ENCODE results near the gene SORCS1. TPM values are rescaled to one million over a fixed set of nuclear protein-coding genes. Genes with fewer than 3 reads are reported as not detected.

Gene SORCS1
- total RNA-seq, 1 experiment from 2014 or later, result not detected

DNA sequence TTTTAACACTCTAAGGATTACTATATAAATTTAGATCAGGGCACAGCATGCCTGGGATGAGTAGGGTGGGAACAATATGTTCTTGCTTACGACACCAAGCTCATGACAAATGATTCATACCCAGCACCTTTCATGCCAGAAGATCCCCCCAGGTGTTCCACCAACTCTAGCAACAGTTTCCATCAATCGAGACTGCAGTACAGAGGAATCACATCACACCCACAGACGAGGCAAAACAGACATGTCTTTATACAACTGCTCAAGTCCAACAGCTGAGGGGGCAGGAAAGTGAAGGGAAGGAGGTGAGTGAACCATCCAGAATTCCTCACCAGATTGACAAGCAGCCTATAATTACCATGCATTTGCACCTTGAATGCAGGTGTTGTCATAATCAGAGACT is 3.6 kb downstream of the SORCS1 start:
- H3K27me3 Mint-ChIP-seq (ENCODE audit: insufficient read depth, unreplicated experiment), result no peaks in the 10 kb centered on the region
- H3K4me3 ChIP-seq (ENCODE audit: low read depth, low read length), result no peak overlapping the region
- no peak overlapping the region for H3K27ac Mint-ChIP-seq (ENCODE audit: unreplicated experiment)
- TF ChIP-seq, protein P1, sequence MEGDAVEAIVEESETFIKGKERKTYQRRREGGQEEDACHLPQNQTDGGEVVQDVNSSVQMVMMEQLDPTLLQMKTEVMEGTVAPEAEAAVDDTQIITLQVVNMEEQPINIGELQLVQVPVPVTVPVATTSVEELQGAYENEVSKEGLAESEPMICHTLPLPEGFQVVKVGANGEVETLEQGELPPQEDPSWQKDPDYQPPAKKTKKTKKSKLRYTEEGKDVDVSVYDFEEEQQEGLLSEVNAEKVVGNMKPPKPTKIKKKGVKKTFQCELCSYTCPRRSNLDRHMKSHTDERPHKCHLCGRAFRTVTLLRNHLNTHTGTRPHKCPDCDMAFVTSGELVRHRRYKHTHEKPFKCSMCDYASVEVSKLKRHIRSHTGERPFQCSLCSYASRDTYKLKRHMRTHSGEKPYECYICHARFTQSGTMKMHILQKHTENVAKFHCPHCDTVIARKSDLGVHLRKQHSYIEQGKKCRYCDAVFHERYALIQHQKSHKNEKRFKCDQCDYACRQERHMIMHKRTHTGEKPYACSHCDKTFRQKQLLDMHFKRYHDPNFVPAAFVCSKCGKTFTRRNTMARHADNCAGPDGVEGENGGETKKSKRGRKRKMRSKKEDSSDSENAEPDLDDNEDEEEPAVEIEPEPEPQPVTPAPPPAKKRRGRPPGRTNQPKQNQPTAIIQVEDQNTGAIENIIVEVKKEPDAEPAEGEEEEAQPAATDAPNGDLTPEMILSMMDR (IDR thresholded peaks at IDR 0.05; ENCODE audit: insufficient read depth in 1 of 2, low read depth in 1 of 2, low read length in 1 of 2, severe bottlenecking in 1 of 2, unreplicated experiment in 1 of 2), result no peak
- H3K36me3 Mint-ChIP-seq (ENCODE audit: insufficient read depth, unreplicated experiment), result no peaks in the 10 kb centered on the region
- DNase-seq, result no peak
- no peaks in the 10 kb centered on the region for H3K27me3 ChIP-seq (replicated peaks; ENCODE audit: control insufficient read depth, insufficient read depth, low read length)
- no peaks in the 10 kb centered on the region for H3K36me3 ChIP-seq (ENCODE audit: control insufficient read depth, insufficient read depth, low read length)
- POLR2A ChIA-PET, result no interaction called here
- no peak overlapping the region for H3K4me3 Mint-ChIP-seq (ENCODE audit: unreplicated experiment)
- H3K4me1 ChIP-seq, result no peaks in the 10 kb centered on the region
- H3K9me3 ChIP-seq, result no peaks in the 10 kb centered on the region
- CTCF ChIA-PET, result no interaction called here
- H3K4me1 Mint-ChIP-seq (ENCODE audit: low read depth, unreplicated experiment), result no peaks in the 10 kb centered on the region
- intact Hi-C loops (cut with micrococcal nuclease; ENCODE audit: unreplicated experiment), result no loop called here
- peaks cover 9% of the 10 kb centered on the region for H3K9me3 Mint-ChIP-seq (ENCODE audit: unreplicated experiment)
- BruUV-seq (replicated peaks), result no TSS peak

DNA sequence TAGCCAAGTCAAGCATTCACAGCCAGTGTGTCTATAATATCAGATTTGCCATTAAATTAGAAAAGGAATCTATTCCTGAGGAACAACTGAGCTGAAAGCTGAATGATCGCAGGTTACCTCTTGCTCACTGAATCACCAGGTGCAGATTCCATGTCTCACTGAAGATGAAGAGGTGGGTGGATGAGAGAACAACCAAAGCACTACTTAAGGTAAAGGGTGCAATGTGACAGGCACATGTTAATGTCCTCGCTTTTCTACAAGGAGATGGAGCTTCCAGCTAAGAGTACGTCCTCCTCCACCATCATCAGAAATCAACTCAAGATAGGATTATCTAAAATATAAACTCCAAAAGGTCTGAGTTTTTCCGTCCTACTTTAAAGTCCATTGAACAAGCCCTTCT is 4.6 kb downstream of the SORCS1 start:
- ChIA-PET CTCF (no interaction called here), POLR2A (interaction anchor here (0.6 kb wide), 1 partner anchor 13 kb away, joined by 3 read pairs; no protein-coding TSS in a partner anchor)
- no peaks in the 10 kb centered on the region for H3K27me3 Mint-ChIP-seq (ENCODE audit: insufficient read depth, unreplicated experiment)
- H3K4me3 ChIP-seq (ENCODE audit: low read depth, low read length), result no peak overlapping the region
- H3K4me1 ChIP-seq, result no peaks in the 10 kb centered on the region
- intact Hi-C loops (cut with micrococcal nuclease; ENCODE audit: unreplicated experiment), result no loop called here
- no peak for DNase-seq
- H3K9me3 ChIP-seq, result no peaks in the 10 kb centered on the region
- H3K4me1 Mint-ChIP-seq (ENCODE audit: low read depth, unreplicated experiment), result no peaks in the 10 kb centered on the region
- H3K4me3 Mint-ChIP-seq (ENCODE audit: unreplicated experiment), result no peak overlapping the region
- H3K36me3 ChIP-seq (ENCODE audit: control insufficient read depth, insufficient read depth, low read length), result no peaks in the 10 kb centered on the region
- H3K27ac Mint-ChIP-seq (ENCODE audit: unreplicated experiment), result no peak overlapping the region
- H3K9me3 Mint-ChIP-seq (ENCODE audit: unreplicated experiment), result peaks cover 3% of the 10 kb centered on the region
- H3K36me3 Mint-ChIP-seq (ENCODE audit: insufficient read depth, unreplicated experiment), result no peaks in the 10 kb centered on the region
- no TSS peak for BruUV-seq (replicated peaks)
- TF ChIP-seq, protein P1 (IDR thresholded peaks at IDR 0.05; ENCODE audit: insufficient read depth in 1 of 2, low read depth in 1 of 2, low read length in 1 of 2, severe bottlenecking in 1 of 2, unreplicated experiment in 1 of 2), result no peak
- no peaks in the 10 kb centered on the region for H3K27me3 ChIP-seq (replicated peaks; ENCODE audit: control insufficient read depth, insufficient read depth, low read length)

DNA sequence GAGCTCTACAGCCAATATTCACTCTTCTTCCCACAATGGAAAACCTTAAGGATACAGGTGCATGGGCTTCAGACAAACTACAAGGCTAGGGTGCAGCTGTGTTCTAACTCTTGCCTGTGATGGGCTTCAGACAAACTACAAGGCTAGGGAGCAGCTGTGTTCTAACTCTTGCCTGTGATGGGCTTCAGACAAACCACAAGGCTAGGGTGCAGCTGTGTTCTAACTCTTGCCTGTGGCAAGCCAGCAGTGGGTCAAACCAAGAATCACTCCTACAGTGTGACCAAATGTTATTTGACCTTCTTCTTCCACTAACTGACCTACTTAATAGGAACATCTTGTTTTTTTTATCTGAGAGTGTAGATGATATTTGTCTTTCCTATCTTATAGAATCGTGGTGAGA is 7.4 kb downstream of the SORCS1 start:
- ChIA-PET POLR2A (no interaction called here), CTCF (no interaction called here)
- intact Hi-C loops (cut with micrococcal nuclease; ENCODE audit: unreplicated experiment), result no loop called here
- Histone ChIP-seq H3K4me3 (ENCODE audit: low read depth, low read length) (no peak overlapping the region), H3K9me3 (no peaks in the 10 kb centered on the region; the same call in 1 of the 2 replicates), H3K36me3 (ENCODE audit: control insufficient read depth, insufficient read depth, low read length) (no peaks in the 10 kb centered on the region), H3K4me1 (no peaks in the 10 kb centered on the region), H3K27me3 (replicated peaks; ENCODE audit: control insufficient read depth, insufficient read depth, low read length) (no peaks in the 10 kb centered on the region)
- H3K9me3 Mint-ChIP-seq (ENCODE audit: unreplicated experiment), result peaks cover 13% of the 10 kb centered on the region
- no peaks in the 10 kb centered on the region for H3K36me3 Mint-ChIP-seq (ENCODE audit: insufficient read depth, unreplicated experiment)
- no peaks in the 10 kb centered on the region for H3K4me1 Mint-ChIP-seq (ENCODE audit: low read depth, unreplicated experiment)
- no peaks in the 10 kb centered on the region for H3K27me3 Mint-ChIP-seq (ENCODE audit: insufficient read depth, unreplicated experiment)
- H3K27ac Mint-ChIP-seq (ENCODE audit: unreplicated experiment), result no peak overlapping the region
- TF ChIP-seq, protein P1 (IDR thresholded peaks at IDR 0.05; ENCODE audit: insufficient read depth in 1 of 2, low read depth in 1 of 2, low read length in 1 of 2, severe bottlenecking in 1 of 2, unreplicated experiment in 1 of 2), result no peak
- no peak for DNase-seq
- H3K4me3 Mint-ChIP-seq (ENCODE audit: unreplicated experiment), result no peak overlapping the region
- BruUV-seq (replicated peaks), result no TSS peak

Measured in Caco-2 (cell line).